Stomach (tissue), 4 donors: Measurements from ENCODE around the gene VPS13D.

Experiments used
- POLR2A ChIP-seq, 4 donors: fragments of 450-650 bp; IDR thresholded peaks; one replicate each; pipeline ENCODE4 v1.6.1; 2016; ENCODE audit warnings: antibody characterized with exemption in 4 of 4, control low read depth in 2 of 4, mild to moderate bottlenecking in 1 of 4, moderate library complexity in 1 of 4
- TF ChIP-seq, protein P1 (sequence below), 7 experiments: fragments of 450-650 bp in 4 of 7; fragments of 200-600 bp in 3 of 7; sonication (generic) in 3 of 7; IDR thresholded peaks; one replicate each; pipeline ENCODE4 v1.5.1; 2016 to 2019; ENCODE audit warnings: antibody characterized with exemption in 7 of 7, control low read depth in 2 of 7, mild to moderate bottlenecking in 1 of 7

DNA sequence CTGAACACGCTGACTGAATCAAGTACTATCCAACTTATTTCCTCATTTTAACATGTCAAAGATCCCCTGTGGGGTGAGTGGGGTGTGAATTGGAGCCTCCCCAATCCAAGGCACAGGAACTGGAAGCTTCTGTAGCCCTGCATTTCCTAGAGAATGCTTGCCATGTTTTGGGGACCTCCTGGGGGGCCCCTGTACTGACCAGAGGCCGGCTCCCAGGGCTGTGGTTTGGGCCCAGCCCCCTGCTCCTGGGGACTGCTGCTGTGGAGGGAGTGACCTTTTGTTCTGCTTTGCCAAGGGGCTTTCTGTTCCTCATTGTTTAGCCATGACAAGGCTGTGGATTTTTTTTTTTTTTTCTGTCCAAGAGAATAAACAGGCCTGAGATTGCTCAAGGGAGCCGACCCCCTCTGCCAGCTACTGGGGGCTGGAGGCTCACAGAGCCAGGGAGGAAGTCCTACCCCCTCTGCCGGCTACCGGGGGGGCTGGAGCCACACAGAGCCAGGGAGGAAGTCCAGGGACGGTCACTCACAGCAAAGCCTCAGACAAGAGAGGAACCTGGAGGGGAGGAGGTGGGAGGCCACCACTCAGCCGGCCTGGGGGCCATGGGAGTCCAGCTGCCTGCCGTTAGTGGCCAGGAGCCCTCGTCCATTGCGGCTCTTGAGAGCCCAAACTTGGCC is 45.7 kb upstream of the VPS13D start:
- TF ChIP-seq, protein P1, sequence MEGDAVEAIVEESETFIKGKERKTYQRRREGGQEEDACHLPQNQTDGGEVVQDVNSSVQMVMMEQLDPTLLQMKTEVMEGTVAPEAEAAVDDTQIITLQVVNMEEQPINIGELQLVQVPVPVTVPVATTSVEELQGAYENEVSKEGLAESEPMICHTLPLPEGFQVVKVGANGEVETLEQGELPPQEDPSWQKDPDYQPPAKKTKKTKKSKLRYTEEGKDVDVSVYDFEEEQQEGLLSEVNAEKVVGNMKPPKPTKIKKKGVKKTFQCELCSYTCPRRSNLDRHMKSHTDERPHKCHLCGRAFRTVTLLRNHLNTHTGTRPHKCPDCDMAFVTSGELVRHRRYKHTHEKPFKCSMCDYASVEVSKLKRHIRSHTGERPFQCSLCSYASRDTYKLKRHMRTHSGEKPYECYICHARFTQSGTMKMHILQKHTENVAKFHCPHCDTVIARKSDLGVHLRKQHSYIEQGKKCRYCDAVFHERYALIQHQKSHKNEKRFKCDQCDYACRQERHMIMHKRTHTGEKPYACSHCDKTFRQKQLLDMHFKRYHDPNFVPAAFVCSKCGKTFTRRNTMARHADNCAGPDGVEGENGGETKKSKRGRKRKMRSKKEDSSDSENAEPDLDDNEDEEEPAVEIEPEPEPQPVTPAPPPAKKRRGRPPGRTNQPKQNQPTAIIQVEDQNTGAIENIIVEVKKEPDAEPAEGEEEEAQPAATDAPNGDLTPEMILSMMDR (IDR thresholded peaks at IDR 0.05), result no peak
- no peak for TF ChIP-seq POLR2A (IDR thresholded peaks at IDR 0.05)
